HUES64 (cell line): ENCODE data around the gene SLC23A3.

ENCODE experiments used
- H3K27ac ChIP-seq: 2 replicates; pipeline ENCODE4 v1.7.0; 2013; ENCODE audit warnings: low read depth, low read length, inconsistent platforms
- H3K27me3 ChIP-seq: 2 replicates; pipeline ENCODE4 v1.6.1; 2013; ENCODE audit warnings: mild to moderate bottlenecking, low read length; ENCODE audit not compliant: insufficient read depth
- H3K36me3 ChIP-seq: 2 replicates; pipeline ENCODE4 v1.6.1; 2013; ENCODE audit warnings: mild to moderate bottlenecking, low read length; ENCODE audit not compliant: insufficient read depth
- H3K4me1 ChIP-seq: 2 replicates; pipeline ENCODE4 v1.6.1; 2013; ENCODE audit warnings: mild to moderate bottlenecking, low read length, moderate library complexity; ENCODE audit not compliant: insufficient read depth
- H3K4me3 ChIP-seq: 2 replicates; pipeline ENCODE4 v1.5.1; 2013; ENCODE audit warnings: mild to moderate bottlenecking, low read length, moderate library complexity
- H3K9ac ChIP-seq: 2 replicates; pipeline ENCODE4 v1.6.1; 2013; ENCODE audit warnings: mild to moderate bottlenecking, low read depth, low read length
- H3K9me3 ChIP-seq: 2 replicates; pipeline ENCODE4 v1.6.1; 2013; ENCODE audit warnings: low read depth, low read length; ENCODE audit not compliant: insufficient read depth
- WGBS: fragments of 150-250, 120-280 bp; methylation state at CpG from one replicate; pipeline ENCODE4 v1.1.7; 2013; ENCODE audit warnings: missing lambda C conversion rate; 5-methylcytosine and 5-hydroxymethylcytosine counted together

The SLC23A3 gene

GRCh38 chr2:219116776-219117646, 52.8 kb downstream of the SLC23A3 start:
- H3K9me3 ChIP-seq, result no peaks in the 10 kb centered on the region
- no peak overlapping the region for H3K4me3 ChIP-seq
- WGBS, result 91% methylated on average over 8 of the region's 8 CpGs
- no peak overlapping the region for H3K9ac ChIP-seq
- H3K36me3 ChIP-seq, result no peaks in the 10 kb centered on the region
- no peak overlapping the region for H3K27ac ChIP-seq
- H3K27me3 ChIP-seq, result no peaks in the 10 kb centered on the region
- peaks cover 3% of the 10 kb centered on the region; the same call in 1 of the 2 replicates for H3K4me1 ChIP-seq

- no peaks in the 10 kb centered on the region for H3K36me3 ChIP-seq
- H3K27ac ChIP-seq, result no peak overlapping the region
- 88% methylated on average over 9 of the region's 9 CpGs for WGBS
Observed at GRCh38 chr2:219112651-219113338, 57.0 kb downstream of the SLC23A3 start.

GRCh38 chr2:219112062-219112406, 57.8 kb downstream of the SLC23A3 start:
- H3K4me3 ChIP-seq, result no peak overlapping the region

More at GRCh38 chr2:219112651-219113338, 57.0 kb downstream of the SLC23A3 start:
- Histone ChIP-seq H3K9ac (no peak overlapping the region), H3K27me3 (no peaks in the 10 kb centered on the region), H3K4me1 (no peaks in the 10 kb centered on the region), H3K4me3 (no peak overlapping the region), H3K9me3 (no peaks in the 10 kb centered on the region)

More at GRCh38 chr2:219112062-219112406, 57.8 kb downstream of the SLC23A3 start:
- Histone ChIP-seq H3K9ac (no peak overlapping the region), H3K9me3 (no peaks in the 10 kb centered on the region), H3K27ac (no peak overlapping the region), H3K27me3 (no peaks in the 10 kb centered on the region), H3K4me1 (no peaks in the 10 kb centered on the region), H3K36me3 (no peaks in the 10 kb centered on the region)
- 96% methylated on average over 2 of the region's 2 CpGs for WGBS
